DOHH2 (cell line): ENCODE results near the gene PSMC5.

Experiments used
- EZH2phosphoT487 ChIP-seq: fragments of 200-600 bp; sonication (generic); IDR thresholded peaks from 2 replicates; pipeline ENCODE4 v1.6.1; 2017; ENCODE audit warnings: borderline replicate concordance, mild to moderate bottlenecking, antibody characterized with exemption, low read length, moderate library complexity, mixed read lengths
- TF ChIP-seq, protein P1 (sequence below): fragments of 200-600 bp; sonication (generic); IDR thresholded peaks from one replicate; pipeline ENCODE4 v1.5.1; 2014; ENCODE audit warnings: antibody characterized with exemption, mild to moderate bottlenecking, low read depth, low read length; ENCODE audit not compliant: poor library complexity, severe bottlenecking

DNA sequence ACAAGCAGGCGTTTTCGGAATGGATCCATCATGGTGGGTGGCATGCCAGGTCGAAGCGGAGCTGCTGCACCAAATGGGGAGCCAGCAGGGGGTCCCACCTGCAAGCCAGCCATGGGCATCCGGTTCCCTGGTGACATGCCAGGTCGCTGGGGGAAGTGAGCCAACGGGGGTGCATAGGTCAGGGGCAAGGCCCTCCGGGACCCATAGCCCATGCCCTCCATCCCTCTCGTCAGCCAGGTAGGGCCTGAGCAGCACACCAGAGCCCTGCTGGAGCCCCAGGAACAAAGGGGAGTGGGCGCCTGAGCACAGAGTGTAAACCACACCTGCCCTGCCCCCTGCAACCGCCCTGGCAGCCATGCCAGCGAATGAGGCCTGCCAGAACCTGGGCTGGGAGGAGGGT, 10.2 kb downstream of the PSMC5 start:
- TF ChIP-seq, protein P1, sequence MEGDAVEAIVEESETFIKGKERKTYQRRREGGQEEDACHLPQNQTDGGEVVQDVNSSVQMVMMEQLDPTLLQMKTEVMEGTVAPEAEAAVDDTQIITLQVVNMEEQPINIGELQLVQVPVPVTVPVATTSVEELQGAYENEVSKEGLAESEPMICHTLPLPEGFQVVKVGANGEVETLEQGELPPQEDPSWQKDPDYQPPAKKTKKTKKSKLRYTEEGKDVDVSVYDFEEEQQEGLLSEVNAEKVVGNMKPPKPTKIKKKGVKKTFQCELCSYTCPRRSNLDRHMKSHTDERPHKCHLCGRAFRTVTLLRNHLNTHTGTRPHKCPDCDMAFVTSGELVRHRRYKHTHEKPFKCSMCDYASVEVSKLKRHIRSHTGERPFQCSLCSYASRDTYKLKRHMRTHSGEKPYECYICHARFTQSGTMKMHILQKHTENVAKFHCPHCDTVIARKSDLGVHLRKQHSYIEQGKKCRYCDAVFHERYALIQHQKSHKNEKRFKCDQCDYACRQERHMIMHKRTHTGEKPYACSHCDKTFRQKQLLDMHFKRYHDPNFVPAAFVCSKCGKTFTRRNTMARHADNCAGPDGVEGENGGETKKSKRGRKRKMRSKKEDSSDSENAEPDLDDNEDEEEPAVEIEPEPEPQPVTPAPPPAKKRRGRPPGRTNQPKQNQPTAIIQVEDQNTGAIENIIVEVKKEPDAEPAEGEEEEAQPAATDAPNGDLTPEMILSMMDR: no peak
- TF ChIP-seq EZH2phosphoT487: no peak
